DND-41 (cell line): ENCODE data around the gene OSBPL1A.

Experiments
- EZH2 ChIP-seq: IDR thresholded peaks from 3 replicates; pipeline ENCODE4 v1.6.1; 2012; ENCODE audit warnings: borderline replicate concordance, low read depth, mild to moderate bottlenecking, moderate library complexity, low read length, inconsistent platforms; ENCODE audit not compliant: severe bottlenecking
- TF ChIP-seq, protein P1 (sequence below): IDR thresholded peaks from 2 replicates; pipeline ENCODE4 v1.5.1; 2012; ENCODE audit warnings: borderline replicate concordance, low read length, moderate library complexity, mild to moderate bottlenecking; ENCODE audit not compliant: poor library complexity, severe bottlenecking; ENCODE audit errors: extremely low read depth

DNA sequence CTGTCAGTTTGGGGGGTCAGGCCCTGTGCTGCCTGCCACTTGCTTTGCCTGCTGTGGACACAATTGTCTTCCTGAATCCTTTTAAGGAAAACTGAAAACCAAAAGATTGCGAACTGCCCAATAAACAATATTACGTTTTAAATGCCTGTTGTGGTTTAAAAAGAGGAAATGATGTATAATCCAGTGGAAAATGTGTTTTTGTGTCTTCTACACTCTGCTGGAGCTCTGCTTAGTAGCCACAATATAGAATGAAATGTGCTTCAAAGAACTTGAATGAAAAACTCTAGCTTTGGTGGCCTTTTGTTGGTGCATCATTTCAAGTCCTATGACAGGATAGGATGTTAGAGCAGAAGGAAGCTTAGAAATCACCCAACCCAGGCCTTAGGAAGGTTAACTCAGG lies 282.0 kb downstream of the OSBPL1A start:
- TF ChIP-seq, protein P1, sequence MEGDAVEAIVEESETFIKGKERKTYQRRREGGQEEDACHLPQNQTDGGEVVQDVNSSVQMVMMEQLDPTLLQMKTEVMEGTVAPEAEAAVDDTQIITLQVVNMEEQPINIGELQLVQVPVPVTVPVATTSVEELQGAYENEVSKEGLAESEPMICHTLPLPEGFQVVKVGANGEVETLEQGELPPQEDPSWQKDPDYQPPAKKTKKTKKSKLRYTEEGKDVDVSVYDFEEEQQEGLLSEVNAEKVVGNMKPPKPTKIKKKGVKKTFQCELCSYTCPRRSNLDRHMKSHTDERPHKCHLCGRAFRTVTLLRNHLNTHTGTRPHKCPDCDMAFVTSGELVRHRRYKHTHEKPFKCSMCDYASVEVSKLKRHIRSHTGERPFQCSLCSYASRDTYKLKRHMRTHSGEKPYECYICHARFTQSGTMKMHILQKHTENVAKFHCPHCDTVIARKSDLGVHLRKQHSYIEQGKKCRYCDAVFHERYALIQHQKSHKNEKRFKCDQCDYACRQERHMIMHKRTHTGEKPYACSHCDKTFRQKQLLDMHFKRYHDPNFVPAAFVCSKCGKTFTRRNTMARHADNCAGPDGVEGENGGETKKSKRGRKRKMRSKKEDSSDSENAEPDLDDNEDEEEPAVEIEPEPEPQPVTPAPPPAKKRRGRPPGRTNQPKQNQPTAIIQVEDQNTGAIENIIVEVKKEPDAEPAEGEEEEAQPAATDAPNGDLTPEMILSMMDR = no peak
- TF ChIP-seq EZH2 = no peak
